NCI-H510A (cell line): ENCODE results near the gene MOV10L1.
"Not testable (repeated sequence)": the region's sequence is repeated elsewhere in the genome, so short reads cannot be mapped to it uniquely, and the experiment has no call there.

Experiments
- DNase-seq: peaks from one replicate; lab custom pipeline; 2025; lab: John Stamatoyannopoulos, UW

The MOV10L1 gene

GRCh38 chr22:50203288-50203687 is 113.5 kb downstream of the MOV10L1 start:
- DNase-seq, result no peak

GRCh38 chr22:50204571-50204970 is 114.8 kb downstream of the MOV10L1 start:
- DNase-seq, result no peak

- not testable (repeated sequence) for DNase-seq
These were observed 115.2 kb downstream of the MOV10L1 start for GRCh38 chr22:50204998-50205397.

GRCh38 chr22:50205781-50206569 is 116.2 kb downstream of the MOV10L1 start:
- DNase-seq, result no peak

GRCh38 chr22:50206599-50206998 is 116.8 kb downstream of the MOV10L1 start:
- no peak for DNase-seq

GRCh38 chr22:50207383-50208140 is 117.8 kb downstream of the MOV10L1 start:
- DNase-seq, result no peak

- no peak for DNase-seq
These were observed 118.7 kb downstream of the MOV10L1 start for GRCh38 chr22:50208430-50208938.

GRCh38 chr22:50208939-50209892 is 119.4 kb downstream of the MOV10L1 start:
- DNase-seq, result no peak

GRCh38 chr22:50209893-50210292 is 120.1 kb downstream of the MOV10L1 start:
- no peak for DNase-seq

GRCh38 chr22:50210378-50211139 is 120.8 kb downstream of the MOV10L1 start:
- no peak for DNase-seq

GRCh38 chr22:50211147-50211546 is 121.3 kb downstream of the MOV10L1 start:
- no peak for DNase-seq
